Measurements from ENCODE around the gene MECR.
"Not testable (repeated sequence)": the region's sequence is repeated elsewhere in the genome, so short reads cannot be mapped to it uniquely, and the experiment has no call there.

Gene MECR

DNA sequence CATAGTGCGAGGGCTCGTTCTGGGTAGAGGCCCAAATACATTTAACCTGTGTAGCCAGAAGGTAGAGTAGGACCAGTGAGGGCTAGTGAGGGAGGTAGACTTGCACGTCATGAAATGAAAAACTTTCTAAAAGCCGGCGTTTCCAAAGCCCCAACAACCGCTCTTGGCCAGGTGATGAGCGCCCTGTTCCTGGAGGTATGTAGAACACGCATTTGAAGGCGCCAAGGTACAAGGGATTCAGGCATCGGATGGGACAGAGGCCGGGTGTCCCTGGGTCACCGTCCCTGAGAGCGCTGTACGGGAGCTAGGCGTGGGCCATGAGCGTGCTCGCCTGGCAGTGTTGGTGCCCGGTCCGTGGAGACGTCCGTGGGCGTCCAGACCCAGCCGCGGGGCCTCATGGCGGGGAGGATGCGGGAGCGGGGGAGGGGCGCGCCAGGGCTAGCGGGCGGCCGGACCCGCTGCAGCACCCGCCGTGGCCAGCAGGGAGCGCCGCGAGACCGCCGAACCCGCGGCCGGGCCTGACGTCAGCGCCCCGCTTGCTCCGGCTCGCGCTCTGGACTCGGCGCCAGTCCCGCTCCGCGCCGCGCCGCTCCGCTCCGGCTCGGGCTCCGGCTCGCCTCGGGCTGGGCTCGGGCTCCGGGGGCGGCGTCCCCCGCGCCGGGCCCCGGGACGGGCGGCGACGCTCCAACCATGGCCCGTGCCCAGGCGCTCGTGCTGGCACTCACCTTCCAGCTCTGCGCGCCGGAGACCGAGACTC, 5.4 kb upstream of the MECR start, which contains the start of gene PTPRU:
TSS of gene PTPRU (plus strand) at position 568 of the 757 bp plus-strand sequence. CDS start at position 691, 123 bp downstream.
- DNase-seq, result peak; percentile 20 to 61

DNA sequence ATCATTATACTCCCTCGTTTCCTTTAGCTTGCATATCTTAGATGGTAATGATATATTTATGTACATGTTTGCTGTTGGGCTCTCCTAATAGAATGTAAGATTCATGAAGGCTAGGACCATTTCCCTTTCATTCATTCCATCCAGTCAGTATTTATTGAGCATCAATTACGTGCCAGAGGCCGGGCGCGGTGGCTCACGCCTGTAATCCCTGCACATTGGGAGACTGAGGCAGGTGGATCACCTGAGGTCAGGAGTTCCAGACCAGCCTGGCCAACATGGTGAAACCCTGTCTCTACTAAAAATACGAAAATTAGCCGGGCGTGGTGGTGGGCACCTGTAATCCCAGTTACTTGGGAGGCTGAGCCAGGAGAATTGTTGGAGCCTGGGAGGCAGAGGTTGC, 4.1 kb upstream of the MECR start:
- DNase-seq, result not testable (repeated sequence)

DNA sequence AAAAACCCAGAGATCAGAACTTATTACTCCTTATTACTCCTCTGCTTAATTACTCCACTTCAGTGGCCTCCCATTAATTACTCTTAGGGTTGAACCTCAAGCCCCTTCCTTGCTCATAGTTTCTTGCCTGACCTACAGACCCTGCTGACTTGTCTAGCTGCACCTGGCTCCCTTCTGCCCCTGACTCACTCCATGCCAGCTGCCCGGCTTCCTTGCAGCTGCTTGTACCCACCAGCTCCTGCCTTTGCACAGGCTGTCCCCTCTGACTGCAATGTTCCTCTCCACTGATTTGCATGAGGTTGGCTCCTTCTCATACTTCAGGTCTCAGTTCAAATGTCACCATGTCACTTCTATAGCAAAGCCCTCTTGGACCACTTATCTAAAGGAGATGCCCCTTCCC, 3.7 kb upstream of the MECR start:
- no peak for DNase-seq

DNA sequence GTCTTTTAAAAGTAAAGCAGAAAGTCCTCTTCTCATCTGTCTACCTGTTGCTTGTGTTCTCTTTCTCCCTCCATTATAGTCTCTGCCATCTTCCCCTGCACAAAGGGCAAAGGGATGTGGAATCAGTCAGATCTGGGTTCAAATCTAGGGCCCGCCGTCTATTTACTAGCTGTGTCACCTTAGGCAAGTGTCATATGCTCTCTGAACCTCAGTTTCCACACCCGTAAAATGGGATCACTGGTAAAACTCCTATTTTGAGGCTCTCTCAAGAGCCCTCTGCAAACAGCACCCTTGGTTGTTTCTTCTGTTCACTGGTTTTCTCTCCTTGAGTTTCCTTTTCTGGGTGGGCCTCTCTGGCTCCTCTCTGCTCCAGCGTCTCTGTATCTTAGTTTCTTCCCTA, 3.0 kb upstream of the MECR start:
- DNase-seq, result no peak

DNA sequence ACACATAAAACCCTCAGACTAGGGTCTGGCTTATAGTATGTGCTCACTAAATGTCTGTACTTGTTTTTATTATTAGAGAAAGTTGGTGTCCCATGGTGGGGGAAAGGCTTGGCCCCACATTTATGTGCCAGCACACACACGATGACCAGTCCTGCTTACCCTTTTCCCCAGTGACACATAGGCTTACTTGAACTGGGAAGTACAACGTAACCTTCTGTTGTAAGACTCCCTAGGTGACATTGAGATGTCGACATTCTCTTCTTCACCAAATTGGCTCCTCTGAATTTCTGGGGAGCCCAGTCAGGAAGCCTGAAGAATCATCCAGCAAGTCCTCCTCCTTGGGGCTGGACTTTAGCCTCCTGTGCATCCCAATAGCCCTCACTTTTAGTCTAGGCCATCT, 1.7 kb upstream of the MECR start:
- DNase-seq, result no peak

DNA sequence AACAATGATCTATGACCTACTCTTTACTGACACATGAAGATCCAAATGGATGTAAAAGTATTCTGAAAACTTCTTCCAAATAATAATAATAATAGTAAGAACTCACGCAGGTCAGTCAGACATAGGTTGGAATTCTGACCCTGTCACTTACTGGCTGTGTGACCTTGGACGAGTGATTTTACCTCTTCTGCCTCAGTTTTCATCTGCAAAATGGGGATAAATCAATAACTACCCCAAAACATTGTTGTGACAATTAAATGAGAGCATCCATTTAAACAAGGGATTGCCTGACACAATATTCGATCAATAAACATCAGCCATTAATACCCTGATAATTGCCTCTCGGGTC, 556 bp downstream of the MECR start:
- no peak for DNase-seq

DNA sequence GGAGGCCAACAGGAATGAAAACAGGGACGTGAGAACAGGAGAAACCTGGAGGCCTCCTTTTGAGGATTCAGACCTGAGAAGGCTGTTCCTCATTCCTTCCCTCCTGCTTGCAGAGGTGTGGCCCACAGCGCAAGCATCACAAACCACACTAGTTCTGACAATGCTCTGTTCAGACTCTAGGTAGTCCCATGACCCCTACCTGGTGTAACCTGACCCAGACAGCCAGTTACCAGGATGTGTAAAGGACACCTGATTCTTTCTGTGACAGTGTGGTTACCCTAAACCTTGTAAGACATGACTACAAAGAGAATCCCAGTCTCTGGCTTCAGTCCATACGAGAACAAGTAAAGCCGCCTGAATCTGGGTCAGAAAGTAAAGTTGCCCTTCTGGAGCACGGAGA, 3.2 kb downstream of the MECR start:
- DNase-seq, result no peak

DNA sequence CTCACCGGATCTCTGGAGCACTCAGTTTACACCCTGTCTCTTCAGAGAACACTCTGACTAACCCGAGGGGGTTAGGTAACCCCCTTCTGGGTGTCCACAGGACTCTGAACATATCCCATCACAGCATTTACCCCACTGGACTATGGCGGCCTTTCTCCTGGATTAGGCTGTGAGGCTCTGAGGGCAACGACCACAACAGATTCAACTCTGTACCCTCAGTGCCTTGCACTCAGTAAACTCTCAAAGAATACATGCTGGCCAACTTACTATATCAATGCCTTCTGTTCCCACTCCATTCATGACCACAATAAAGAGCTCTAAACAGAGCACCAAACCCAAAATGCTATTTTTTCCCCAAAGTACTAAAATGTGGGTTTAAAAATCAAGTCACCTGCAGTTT, 5.4 kb downstream of the MECR start:
- DNase-seq, result no peak

DNA sequence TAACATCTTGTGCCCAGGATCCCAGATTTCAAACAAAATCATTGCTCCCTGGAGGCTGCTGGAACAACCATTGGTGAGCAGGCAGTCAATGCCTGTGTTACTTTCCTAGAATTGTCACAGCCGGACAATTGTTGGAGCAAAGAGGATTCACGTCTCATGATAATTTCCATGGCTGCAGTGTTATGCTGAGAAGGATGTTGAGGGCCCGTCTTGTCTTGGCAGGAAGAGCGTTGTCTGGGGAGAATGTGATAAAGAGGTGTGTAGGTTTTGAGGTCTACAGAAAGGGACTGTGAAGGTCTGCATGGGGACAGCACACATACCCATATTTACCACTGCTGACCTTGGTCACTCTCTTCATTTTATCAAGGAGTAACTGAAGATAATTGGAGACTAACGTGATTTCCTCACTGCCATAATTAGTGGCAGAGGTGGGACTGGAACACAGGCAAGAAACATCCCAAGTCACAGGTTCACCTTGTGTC, 6.3 kb downstream of the MECR start:
- no peak for DNase-seq

DNA sequence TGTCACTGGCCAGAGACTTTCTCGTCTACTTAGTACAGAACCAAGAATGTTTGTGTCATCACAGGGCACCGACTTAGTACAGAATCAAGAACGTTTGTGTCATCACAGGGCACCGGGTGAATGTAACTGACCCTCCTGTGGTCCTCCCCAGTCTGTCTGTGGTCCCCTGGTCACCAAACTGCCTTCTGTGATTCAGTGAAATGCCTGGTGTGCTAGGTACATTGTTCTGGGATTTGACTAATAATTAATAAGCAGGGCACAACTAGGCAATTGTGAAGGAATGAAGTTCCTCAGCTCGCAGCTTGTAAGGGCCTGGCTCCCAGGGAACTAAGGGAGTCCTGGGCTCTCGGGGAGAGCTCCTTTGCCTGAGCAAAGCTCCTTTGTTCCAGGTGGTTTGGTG, 7.2 kb downstream of the MECR start:
- no peak for DNase-seq

DNA sequence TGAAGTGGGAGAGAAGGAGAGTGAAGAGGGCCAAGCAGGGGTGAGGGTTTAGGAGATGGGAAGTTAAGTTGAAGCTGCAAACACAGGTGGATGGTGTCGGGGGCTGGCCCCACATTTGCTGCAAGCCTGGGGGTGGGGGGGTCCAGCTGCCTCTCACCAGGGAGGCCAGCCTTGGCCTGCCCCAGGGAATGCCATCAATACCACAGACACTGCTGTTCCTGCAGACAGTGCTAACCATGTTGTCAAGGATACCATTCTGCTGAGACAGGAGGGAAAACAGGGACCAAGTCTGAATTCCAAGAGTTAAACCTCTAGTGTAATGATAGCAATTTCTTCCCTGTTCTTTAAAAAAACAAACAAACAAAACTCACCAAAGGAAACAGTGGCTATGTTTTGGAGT, 8.0 kb downstream of the MECR start:
- no peak for DNase-seq

DNA sequence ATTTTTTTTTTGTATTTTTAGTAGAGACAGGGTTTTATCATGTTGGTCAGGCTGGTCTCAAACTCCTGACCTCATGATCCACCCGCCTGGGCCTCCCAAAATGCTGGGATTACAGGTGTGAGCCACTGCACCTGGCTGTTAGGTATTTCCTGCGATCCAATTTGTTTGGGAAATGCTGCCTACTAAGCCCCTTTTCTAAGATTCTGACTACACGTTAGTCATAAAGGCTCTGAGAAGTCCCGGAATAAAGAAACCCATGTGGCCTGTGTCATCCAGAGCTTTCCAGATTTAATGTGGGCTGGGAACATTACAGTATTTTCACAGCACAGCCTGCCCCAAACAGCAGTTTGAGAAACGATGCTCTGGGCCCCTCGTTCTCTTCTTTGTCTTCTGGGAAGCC, 8.5 kb downstream of the MECR start:
- not testable (repeated sequence) for DNase-seq

DNA sequence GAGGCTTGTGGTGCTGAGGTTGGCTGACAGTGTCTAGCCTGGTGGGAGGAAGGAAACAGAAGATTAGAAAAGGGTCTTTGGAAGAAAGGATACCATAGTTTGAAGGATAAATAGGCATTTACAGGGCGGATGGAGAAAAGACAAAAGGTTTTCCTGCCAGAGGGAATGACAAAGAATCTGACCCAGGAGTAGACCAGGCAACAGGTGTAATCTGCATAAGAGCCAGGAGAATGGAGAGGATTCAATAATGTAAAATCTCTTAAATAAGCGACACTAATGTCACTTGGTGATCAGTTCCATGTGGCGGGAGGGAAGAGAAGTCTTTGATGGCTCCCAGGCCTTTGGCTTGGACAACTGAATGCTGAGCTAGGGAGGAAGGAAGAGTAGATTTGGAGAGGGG, 9.4 kb downstream of the MECR start:
- DNase-seq, result no peak

DNA sequence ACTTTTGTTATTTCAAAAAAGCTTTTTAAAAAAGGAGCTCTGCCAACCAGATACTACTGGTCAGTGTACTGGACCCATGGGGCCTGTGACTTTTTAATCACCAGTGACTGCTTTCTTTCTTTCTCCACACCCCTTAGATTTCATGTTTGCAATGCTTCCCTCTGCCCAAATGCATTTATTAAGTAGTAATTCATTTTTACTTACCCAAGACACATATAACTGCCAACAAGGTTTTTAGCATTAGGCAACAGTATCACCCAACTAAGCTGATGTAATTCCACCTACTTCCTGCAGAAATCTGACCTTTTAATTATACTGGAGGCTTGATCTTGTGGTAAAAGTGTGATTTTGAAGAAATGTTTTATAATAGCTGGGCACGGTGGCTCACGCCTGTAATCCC, 12.5 kb downstream of the MECR start:
- no peak for DNase-seq

DNA sequence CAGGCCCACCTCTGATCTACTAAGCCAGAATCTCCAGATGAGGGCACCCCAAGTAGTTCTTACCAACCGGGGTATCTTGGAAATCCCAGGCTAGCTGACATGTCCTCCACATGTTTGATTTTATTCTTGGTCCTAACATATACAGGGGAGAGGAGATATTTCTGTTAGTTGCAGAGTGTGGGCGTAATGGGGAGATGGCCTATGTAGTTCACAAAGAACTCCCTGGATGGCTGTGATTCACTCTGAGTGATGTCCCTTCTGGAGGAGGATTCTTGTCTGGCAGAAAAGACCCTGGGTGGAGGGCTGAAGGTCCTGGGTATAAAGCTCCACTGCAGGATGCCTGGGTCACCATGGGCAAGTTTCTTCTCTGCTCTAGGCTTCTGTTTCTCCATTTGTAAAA, 13.1 kb downstream of the MECR start:
- DNase-seq, result no peak

DNA sequence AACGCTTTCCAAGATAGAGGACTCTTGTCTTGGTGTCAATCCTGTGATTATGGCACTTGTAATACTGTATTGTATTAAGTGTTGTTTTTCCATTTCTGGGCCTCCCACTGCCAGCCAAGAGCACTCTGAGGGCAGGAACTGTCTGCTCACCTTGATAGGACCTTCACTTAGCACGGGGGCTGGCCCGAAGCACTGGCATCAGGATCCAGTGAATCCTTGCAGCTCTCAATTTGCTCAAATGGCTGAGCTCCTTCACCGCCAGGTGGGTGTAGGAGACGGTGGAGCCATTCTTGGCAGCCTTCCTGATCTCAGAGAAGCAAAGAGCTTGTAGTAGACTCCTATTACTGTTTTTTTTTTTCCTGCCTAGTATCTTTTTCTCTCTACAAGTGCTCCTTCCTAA, 17.7 kb downstream of the MECR start:
- no peak for DNase-seq

DNA sequence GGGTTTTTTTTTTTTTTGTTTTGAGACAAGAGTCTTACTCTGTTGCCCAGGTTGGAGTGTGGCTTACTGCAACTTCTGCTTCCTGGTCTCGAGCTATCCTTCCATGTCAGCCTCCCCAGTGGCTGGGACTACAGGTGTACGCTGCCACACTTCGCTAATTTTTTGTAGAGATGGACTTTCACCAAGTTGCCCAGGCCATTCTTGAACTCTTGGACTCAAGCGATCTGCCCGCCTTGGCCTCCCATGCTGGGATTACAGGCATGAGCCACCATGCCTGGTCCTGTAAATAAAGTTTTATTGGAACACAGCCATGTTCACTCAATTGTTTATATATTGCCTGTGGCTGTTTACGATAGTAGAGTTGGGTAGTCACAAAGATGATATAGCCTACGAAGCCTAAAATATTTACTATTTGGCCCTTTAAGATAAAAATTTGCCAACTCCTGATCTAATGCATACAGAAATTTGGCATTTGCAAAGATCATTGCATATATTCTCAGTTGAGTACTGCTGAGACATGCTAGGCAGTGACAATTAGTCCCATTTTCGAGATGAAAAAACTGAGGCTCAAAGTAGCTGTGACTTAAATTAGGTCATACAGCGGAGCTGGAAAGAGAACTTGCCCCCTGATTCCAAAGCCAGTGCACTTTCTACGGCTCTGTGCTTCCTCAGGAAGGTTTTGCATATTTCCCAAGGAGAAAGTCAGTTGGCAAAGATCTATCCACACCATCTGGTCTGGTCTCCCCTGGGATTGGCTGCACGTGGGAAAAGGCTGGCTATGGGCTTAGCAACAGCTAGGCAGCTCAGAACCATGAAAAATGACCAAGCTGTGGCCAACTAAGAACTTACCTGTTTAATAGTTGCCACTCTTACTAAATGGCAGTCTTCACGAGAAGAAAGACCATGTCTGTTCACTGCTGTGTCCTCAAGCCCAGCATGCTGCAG, 19.4 kb downstream of the MECR start:
- no peak for DNase-seq

DNA sequence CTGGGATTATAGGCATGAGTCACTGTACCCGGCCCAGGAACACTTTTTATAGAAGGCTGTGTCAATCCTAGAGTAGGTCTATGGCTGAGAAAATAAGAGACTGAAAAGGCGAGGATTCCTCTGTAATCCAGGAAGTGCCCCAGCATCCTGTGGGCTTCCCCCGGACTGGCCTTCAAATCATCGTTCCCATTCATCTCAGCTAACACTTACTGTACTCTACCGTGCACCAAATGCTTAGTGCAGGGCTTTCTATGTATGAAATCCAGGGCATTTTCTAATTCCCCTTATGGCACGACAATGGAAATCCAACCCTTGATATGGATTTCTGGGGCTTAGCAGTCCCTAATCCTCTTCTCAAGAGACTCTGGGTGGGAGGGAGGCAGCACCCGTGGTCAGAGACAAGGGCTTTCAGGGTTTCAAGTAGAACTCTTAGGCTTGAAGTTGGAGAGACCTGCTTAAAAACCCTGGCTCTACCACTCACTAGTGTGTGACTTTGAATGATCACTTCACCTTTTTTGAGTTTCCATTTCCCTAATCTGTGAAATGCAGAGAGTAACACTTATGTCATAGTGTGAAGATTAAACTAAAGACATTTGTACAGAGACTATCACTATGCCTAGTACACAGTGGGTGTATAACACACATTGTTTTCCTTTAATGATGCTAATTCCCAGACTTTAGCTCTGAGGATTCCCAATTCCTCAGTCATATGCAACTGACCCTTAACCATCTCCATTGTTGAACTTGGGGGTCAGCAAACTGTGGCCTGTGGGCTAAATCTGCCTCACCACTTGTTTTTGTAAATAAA, 20.3 kb downstream of the MECR start:
- no peak for DNase-seq

DNA sequence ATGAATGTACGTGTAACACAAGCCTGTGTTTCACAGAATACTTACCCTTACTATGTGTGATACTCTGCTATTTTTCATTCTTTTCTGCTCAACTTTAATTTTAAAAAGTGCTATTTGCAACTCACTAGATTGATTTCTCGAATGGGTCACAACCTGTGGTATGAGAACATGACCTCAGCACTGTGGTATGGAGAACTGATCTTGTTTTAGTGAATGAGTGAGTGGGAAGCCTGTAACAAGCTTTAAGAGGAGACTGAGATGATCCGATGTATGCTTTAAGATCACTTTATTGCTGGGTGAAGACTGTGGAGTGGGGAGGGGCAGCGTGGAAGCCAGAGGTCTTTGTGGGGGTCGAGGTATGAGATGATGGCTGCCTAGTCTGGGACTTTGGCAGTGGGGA, 21.6 kb downstream of the MECR start:
- no peak for DNase-seq

DNA sequence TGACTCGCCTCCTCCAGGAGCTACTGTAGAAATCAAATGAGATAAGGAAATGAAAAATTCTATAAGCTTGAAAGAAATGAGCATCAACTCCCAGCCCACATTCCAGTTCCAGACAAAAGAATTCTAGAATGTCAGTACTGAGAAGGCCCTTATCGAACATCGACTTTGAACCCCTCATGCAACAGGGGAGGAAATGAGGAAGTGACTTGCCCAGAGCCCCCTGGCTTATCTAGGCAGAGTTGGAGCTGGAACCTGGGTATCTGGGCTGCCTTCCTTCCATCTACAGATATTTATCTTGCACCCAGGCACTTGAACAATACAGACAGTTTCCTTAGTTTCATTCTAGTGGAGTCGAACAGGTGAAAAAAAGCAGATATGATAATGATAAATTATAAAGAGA, 22.3 kb downstream of the MECR start:
- DNase-seq, result no peak

DNA sequence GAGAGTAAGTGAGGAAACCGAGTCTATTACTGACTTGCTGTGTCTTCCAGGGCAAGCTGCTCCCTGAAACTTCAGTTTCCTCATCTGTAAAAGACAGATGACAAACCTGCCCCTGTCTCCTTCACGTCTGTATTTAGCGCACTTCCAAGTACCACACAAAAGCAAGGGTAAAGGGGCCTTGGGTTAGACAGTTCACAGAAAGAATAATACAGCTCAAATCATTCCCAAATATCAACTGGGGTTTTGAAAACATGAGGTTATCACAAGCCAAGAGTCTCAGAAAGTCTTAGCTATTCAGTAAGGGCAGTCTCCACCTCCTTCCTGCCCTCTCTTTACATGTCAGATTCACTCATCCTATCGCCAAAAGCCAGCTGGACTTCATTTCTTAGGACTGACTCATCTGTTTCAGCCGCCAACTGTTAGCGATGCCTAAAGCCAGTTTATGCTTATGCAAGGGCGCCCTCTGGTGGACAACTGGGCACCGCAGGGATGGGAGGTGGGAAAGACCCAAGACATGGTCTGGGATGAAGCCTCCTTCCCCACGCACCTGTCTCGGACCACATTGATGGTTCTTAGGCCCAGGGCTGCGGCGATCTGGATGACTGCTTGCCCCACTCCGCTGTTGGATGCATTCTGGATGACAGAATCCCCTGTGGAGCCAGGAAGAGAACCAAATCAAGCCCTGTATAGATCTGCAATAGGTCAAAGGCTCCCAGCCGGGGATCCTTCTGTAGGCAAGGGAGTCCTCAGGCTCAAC, 28.0 kb downstream of the MECR start:
- peak; percentile 59 to 77 for DNase-seq

DNA sequence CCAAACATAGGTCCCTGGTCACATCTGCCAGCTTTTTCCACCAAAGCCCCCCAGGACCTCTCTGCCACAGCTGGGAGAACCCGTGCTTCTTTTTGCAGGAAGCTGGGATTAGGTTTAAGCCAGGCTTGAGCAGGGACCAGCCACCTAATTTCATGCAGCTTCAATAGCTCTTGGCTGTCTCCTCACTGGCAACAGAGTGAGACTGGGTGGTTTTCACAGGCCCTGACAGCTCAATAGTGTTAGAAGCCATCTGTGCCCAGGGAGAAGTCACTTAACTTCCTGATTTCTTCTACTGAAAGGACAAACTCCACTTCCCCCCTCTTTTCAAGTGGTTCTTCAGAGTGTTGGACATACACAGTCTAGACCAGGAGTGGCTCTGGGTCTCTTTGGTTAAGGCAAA, 28.7 kb downstream of the MECR start:
- no peak for DNase-seq

Measured in NCI-H1930 (cell line).